Measurements from ENCODE around the gene ZC3H7A. TPM values are rescaled to one million over a fixed set of nuclear protein-coding genes. Genes with fewer than 3 reads are reported as not detected.
A peak's percentile ranks its signal among the peaks of the same experiment; 100 is the strongest.

ZC3H7A gene
- total RNA-seq, 1 donor from 2014 or later: 14.5 TPM

DNA sequence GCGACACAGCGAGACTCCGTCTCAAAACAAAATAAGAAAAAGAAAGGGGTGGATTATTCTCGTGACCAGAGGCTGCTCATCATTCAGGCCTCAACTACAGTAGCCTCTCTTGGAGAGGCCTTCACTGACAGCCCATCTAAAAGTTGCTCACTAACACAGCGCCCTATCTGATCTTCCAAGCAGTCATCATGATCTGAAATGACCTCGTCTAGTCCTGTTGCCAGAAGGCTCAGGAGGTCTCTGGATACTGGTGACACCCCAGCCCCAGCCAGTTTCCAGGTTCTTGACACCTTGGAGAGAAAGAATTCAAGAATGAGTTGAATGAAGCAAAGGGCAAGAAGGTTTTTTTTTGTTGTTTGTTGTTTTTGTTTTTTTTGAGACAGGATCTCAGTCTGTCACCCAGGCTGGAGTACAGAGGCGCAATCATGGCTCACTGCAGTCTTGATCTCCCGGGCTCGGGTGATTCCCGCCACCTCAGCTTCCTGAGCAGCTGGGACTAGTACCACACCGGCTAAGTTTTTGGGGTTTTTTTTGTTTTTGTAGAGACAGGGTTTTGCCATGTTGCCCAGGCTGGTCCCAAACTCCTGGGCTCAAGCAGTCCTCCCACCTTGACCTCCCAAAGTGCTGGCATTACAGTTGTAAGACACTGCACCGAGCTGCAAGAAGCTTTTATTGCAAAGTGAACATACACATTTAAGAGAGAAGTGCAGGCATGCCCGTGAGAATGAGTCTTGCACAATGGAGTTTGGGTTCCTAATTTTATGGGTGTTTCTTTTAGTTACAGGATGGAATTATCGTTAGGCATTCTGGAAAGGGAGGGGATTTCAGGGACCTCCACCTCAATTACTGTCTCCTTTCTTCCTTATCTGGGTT lies 2.7 kb upstream of the ZC3H7A start:
- no peak overlapping the region for H3K4me3 ChIP-seq (ENCODE audit: low read depth, low read length)
- DNase-seq (ENCODE audit: low read depth): no peak
- TF ChIP-seq CTCF (conservative IDR thresholded peaks at IDR 0.05; ENCODE audit: low read depth, low read length): no peak

GRCh38 chr16:11799017-11799381 lies 1.9 kb upstream of the ZC3H7A start:
- no peak overlapping the region for H3K4me3 ChIP-seq (ENCODE audit: low read depth, low read length)
- DNase-seq (ENCODE audit: low read depth): no peak
- no peak for TF ChIP-seq CTCF (conservative IDR thresholded peaks at IDR 0.05; ENCODE audit: low read depth, low read length)

GRCh38 chr16:11797957-11798299 lies 870 bp upstream of the ZC3H7A start:
- no peak for TF ChIP-seq CTCF (conservative IDR thresholded peaks at IDR 0.05; ENCODE audit: low read depth, low read length)
- peak overlapping the region; percentile 73 for H3K4me3 ChIP-seq (ENCODE audit: low read depth, low read length)
- DNase-seq (ENCODE audit: low read depth): no peak

DNA sequence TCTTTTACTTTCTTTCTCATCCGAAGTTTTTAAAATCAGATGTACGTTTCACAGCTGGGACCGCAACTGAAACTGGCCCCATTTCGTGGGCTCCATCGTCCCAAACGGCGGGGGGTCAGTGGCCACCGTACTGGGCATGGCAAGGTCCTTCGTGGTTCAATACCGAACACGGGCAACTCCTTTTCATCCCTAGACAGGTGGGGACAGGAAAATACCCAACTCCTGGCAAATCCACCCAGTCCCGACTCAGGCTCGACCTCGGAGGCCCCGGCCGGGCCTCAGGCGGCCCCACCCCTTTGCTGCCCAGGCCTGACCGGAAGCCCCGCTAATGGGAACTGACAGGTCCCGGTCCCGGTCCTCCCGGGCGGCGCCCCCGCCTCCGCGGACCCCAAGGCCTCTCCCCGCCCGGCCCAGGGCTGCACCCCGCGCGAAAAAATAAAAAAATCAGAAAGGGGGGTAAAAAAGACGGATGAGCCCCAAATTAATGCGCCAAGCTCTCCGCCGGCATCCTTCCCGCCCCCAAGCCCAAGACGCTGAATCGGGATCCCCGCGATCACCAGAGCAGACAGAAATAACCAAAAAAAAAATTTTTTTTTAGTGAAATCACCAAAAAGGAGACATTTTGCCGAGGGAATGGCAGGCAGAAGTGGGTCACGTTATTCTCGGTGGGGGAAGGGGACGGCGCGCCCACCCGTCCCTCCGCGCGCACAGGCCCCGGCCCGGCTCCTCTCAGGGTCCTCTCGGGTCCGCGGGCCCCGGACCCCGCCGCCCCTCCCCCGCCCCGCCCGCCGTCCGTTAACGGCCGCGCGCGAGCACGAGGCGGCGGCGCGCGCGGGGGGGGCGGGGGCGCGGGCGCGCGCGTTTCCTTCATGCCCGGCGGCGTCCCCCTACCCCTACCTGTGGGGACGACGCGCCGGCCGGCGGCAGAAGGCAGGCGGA lies 562 bp downstream of the ZC3H7A start:
- H3K4me3 ChIP-seq (ENCODE audit: low read depth, low read length): peak overlapping the region; percentile 98
- no peak for DNase-seq (ENCODE audit: low read depth)
- TF ChIP-seq CTCF (conservative IDR thresholded peaks at IDR 0.05; ENCODE audit: low read depth, low read length): no peak

DNA sequence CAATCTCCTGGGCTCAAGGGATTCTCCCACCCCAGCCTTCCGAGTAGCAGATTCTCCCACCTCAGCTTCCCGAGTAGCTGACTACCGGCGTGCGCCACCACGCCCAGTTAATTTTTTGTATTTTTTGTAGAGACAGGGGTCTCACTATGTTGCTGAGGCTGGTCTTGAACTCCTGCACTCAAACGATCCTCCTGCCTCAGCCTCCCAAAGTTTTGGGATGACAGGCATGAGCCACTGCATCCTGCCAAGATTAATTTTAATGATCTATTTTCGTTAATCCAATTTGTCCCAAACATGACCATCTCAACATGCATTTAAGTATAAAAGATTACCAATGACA lies 1.2 kb downstream of the ZC3H7A start:
- no peak for DNase-seq (ENCODE audit: low read depth)
- TF ChIP-seq CTCF (conservative IDR thresholded peaks at IDR 0.05; ENCODE audit: low read depth, low read length): no peak
- peak overlapping the region; percentile 98 for H3K4me3 ChIP-seq (ENCODE audit: low read depth, low read length)

GRCh38 chr16:11794996-11795886 lies 1.8 kb downstream of the ZC3H7A start:
- DNase-seq (ENCODE audit: low read depth): no peak
- no peak for TF ChIP-seq CTCF (conservative IDR thresholded peaks at IDR 0.05; ENCODE audit: low read depth, low read length)
- peak overlapping the region; percentile 98 for H3K4me3 ChIP-seq (ENCODE audit: low read depth, low read length)

All from epithelial cell of proximal tubule (primary cell).